HG03139 (cell line): ENCODE results near the gene SPTBN1.
A peak's percentile ranks its signal among the peaks of the same experiment; 100 is the strongest.

Experiments
- ATAC-seq: cut with Tn5 transposase; IDR thresholded peaks from one replicate; pipeline ENCODE4 v1.9.1; 2021; ENCODE audit not compliant: unreplicated experiment

Gene SPTBN1

DNA sequence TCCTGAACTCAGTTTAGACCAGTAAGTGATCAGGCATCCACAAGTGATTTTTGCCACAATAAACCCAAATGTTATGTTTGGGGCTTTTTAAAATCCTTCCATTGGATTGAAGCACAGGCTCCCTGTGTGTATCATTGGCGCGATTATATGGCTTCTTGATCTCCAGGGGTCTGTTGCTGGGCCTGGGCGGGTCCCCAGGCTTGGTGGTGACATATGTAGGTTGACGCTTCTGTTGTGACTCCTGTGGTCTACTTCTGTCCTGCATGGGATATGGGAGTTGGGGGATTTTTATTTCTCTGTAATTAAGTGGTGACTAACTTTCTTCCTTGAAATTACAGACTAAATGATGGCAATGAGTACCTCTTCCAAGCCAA is 211.1 kb downstream of the SPTBN1 start:
- ATAC-seq, result no peak

DNA sequence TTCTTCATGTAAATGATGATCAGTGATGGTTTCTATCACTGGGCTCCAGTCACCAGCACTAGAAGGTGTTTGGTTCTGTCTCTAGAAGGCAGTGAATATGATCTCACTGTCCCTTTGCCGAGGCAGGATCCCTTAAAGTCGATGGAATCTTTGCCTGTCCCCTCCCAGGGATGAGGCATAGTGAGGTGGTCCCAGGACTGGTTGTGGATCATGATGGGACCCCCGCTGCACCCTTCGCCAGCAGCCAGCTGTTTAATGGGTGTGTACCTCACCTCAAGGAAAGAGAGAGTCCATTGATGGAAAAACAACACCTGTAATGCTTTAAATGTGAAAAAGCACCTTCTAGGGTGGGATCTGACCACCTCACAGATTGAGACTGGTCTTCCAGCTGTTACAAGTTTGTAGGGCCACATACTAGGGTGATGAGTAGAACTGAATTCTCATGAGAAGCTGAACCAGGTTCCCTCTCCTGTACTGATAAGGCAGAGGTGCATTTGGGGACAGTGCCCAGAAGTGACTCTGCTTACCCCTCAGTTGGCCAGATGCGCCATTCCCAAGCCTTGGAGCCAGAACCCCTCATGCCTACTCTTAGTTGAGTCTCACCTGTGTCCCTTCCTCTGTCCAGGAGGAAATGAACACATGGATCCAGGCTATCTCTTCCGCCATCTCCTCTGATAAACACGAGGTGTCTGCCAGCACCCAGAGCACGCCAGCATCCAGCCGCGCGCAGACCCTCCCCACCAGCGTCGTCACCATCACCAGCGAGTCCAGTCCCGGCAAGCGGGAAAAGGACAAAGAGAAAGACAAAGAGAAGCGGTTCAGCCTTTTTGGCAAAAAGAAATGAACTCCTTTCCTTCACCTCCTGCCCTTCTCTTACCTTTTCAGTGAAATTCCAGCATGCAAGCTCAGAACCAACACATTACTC is 211.9 kb downstream of the SPTBN1 start:
- ATAC-seq, result no peak

DNA sequence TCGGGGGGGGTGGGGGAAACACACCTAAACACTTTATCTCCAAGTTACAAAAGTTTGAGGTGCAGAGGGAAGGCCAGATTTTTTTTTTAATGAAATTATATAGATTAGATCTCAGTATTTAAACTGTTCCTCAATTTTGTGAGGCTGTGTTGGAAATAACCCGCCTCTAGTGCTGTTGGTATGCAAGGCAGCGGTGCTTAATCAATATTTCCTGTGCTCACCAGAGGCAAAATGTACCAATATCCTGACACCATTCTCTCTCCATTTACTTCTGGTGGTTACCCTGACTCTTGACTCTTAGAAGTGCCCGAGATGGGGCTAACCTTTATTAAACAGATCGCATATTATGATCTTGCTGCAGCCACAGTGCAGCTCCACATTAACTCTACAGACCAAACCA is 212.6 kb downstream of the SPTBN1 start:
- no peak for ATAC-seq

- no peak for ATAC-seq
Measured at GRCh38 chr2:54669677-54670484, 213.8 kb downstream of the SPTBN1 start.

- no peak for ATAC-seq
Measured at GRCh38 chr2:54670485-54671009, 214.4 kb downstream of the SPTBN1 start.

- no peak for ATAC-seq
Measured at GRCh38 chr2:54671010-54671409, 214.9 kb downstream of the SPTBN1 start.

GRCh38 chr2:54671875-54672589 is 215.9 kb downstream of the SPTBN1 start:
- ATAC-seq, result no peak

DNA sequence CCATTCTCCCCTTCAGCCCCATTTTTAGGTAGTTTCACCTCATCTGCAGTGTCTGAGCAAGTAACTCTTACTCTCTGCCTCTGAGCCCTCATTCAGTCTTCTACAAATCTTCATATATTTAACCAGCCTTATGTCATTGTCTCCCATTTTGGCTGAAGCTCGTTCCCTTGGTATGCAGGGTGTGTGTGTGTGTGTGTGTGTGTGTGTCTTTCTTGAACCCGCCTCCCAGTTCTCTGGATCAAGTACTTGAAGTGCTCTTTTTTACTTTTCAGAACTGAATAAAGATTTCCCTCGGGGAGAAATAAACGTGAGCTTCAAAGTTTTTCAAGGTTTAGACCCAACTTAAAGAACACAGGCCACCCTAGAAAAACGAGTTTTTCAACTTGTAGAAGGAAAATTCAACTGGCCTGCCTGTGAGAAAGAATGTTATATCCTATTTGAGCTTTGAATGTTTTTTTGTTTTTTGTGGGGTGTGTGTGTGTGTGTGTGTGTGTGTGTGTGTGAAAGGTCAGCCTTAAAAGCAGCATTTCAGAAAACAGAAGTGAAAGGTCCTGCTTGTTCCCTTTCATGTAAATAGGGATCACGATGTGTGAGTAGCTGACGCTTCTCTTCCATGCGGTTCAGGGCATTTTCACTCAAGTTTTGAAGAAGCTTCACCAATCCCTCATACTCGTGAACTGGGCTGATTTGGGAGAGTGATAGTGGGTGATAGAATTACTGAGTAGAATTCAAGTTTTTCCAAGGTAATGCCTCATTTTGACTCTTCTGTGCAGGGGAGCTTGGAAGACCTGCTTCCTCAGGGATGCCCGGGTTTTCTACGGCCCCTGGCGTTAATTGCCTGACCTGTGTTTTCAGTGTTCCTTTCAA is 216.7 kb downstream of the SPTBN1 start:
- peak; percentile 40 for ATAC-seq

DNA sequence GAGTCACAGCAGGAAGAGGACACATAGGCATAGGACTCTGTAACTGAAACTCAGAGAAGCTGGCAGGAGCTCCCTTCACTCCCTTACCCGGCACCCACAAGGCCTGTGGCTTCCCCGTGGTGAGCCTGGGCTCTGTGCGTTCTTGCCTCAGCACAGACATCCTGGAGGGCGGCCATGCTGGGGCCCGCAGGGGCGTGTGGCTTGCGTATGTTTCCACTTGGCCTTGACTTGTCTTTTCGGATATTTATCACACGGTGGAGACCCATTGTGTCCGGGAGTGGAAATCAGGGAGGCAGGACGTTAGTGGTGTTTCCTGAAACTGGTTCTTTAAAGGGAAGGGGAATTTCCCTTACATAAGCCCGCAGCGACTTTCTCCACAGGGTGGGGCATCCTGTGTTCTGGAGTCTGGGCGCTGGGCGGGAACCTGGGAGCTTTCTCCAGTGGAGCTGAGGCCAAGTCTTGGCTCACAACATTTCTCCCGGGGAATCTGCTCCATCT is 217.4 kb downstream of the SPTBN1 start:
- ATAC-seq, result peak; percentile 49

GRCh38 chr2:54675281-54675680 is 219.2 kb downstream of the SPTBN1 start:
- ATAC-seq, result no peak

- ATAC-seq, result no peak
Measured at GRCh38 chr2:54675738-54676137, 219.6 kb downstream of the SPTBN1 start.

- no peak for ATAC-seq
Measured at GRCh38 chr2:54676656-54677055, 220.5 kb downstream of the SPTBN1 start.

DNA sequence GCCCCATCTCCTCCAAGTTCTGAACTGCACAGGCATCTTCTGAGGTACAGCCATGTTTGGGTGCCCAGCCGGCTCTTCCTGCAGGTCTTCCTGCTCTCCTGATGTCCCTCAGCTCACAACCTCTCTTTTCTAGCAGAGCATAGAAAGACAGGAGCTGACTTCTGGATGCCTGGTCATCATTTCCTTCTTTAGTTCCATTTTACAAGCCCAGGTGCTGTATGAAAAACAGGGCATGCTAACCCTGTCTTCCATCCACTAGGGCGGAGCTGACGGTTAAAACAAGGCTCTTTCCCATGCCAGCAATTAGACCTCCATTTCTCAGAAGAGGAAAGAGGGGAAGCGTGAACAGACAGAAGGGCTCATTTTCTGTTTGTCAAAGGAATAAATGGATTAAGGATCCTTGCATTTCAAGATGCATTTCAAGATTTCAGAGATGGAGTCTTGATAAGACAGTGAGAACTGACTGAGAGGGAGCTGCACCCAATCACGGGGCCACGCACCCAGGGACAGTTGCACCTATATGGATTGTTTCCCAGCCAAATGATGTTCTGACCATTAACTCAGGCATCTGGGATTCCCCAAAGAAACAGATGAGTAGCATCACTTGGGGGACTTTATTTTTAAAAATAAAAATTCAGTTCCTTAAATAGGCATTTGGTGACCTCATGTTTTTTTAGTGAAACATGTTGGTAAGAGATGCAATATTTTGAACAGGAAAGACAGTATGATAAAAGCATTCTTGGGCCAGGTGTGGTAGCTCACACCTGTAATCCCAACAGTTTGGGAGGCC is 221.5 kb downstream of the SPTBN1 start:
- no peak for ATAC-seq

DNA sequence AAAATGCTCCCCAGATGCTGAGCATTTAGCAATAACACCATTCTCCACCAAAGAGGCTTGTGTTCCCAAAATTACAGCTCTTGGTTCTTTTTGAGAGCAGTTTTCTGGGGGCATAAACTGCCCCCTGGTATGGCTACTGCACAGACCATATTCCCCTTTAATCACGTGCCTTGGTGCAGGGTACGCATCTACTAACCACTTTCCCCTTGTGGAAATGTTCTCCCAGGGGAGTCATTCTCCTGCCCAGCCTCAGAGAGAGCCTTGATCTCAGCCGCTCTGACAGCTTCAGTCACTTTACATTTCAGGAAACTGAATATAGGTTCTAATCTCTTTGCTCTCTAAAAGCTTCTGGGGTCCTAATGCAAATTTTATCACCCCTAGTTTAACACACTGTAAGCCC is 222.6 kb downstream of the SPTBN1 start:
- ATAC-seq, result no peak

DNA sequence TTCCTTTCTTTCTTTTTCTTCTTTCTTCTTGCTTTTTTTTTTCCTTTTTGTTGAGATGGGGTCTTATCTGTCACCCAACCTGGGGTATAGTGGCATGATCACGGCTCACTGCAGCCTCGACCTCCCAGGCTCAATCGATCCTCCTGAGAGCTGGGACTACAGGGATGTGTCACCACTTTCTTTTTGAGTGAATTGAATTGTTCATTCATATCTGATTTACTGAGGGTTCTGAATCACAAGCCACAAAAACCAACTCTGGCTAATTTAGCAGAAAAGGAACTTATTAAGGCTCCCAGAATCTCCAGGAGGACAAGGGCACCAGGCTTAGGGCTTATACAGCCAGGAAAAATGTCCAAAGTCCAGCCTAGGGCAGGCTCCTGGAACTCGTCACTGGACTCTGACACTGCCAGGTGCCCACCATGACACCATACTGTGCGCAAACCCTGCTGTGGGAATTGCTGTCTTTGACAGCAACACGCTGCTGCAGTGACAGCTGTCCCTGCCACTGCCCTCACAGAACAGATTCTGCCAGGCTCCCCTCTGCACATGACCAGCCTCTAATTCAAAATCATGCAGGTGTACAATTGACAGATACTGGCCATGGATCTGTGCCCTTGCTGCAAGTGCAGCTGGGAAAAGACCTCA is 224.4 kb downstream of the SPTBN1 start:
- peak; percentile 66 for ATAC-seq

- ATAC-seq, result no peak
Measured at GRCh38 chr2:54681416-54681815, 225.3 kb downstream of the SPTBN1 start.

GRCh38 chr2:54683596-54683995 is 227.5 kb downstream of the SPTBN1 start:
- ATAC-seq, result no peak

DNA sequence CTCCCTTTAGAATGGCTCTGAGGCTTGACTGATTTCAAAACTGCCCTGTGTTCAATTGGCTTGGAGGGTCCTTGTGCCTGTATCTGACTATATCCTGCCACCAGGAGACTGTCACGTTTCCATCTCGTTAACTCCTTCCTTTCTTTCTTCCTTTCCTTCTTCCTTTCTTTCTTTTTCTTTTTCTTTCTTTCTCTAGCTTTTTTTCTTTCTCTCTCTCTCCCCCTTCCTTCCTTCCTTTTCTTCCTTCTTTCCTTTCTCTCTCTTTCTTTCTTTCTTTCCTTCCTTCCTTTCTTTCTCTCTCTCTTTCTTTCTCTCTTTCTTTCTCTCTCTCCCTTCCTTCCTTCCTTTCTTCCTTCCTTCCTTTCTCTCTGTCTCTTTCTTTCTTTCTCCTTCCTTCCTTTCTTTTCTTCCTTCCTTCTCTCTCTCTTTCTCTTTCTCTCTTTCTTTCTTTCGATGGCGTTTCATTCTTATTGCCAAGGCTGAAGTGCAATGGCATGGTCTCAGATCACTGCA is 229.2 kb downstream of the SPTBN1 start:
- ATAC-seq, result no peak
